GM18867 (cell line): ENCODE measurements around the gene CMTR2.
"Not testable (repeated sequence)": the region's sequence is repeated elsewhere in the genome, so short reads cannot be mapped to it uniquely, and the experiment has no call there.

Experiments
- ATAC-seq: cut with Tn5 transposase; IDR thresholded peaks from one replicate; pipeline ENCODE4 v1.9.1; 2021; ENCODE audit warnings: mild to moderate bottlenecking, moderate library complexity; ENCODE audit not compliant: unreplicated experiment

Gene CMTR2, protein sequence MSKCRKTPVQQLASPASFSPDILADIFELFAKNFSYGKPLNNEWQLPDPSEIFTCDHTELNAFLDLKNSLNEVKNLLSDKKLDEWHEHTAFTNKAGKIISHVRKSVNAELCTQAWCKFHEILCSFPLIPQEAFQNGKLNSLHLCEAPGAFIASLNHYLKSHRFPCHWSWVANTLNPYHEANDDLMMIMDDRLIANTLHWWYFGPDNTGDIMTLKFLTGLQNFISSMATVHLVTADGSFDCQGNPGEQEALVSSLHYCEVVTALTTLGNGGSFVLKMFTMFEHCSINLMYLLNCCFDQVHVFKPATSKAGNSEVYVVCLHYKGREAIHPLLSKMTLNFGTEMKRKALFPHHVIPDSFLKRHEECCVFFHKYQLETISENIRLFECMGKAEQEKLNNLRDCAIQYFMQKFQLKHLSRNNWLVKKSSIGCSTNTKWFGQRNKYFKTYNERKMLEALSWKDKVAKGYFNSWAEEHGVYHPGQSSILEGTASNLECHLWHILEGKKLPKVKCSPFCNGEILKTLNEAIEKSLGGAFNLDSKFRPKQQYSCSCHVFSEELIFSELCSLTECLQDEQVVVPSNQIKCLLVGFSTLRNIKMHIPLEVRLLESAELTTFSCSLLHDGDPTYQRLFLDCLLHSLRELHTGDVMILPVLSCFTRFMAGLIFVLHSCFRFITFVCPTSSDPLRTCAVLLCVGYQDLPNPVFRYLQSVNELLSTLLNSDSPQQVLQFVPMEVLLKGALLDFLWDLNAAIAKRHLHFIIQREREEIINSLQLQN

DNA sequence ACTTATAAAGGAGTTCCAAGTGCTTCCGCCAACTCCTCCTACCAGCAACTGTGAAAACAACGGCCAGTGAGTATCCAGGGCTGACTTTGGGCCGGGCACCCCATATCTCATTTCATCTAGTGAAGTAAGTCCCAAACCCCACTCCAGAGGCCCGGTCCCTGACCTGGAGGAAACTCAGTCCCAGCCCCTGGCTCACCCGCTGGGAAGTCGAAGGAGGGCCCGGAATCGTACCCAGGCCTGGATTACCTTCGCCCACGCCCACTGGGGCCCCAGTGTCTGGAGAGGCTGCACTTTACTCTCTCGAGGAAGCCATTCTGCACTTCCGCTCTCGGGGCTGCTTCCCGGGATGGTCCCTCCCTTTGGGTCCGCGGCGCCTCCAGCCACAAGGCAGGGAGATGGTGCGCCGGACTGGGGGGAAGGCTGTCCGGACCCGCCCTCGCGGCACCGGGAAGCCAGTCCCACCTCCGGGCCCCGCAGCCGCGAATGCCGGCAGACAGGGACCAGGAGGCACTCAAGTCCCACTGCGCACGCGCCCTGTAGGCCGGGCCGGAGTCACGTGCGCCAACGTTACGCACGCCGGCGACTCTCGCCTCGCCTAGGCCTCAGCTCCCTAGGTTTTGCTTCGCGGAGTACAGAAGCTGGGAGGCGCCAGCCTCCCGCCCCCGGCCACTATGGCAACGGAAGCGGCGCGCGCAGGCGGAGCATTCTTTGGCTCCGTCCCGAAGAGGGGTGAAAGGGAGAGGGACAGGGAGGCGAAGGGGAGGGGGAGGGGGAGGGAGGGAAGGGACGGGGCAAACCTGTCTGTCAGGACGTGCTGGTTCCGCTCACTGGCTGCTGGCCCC lies at the start of gene CMTR2:
Gene CMTR2, minus strand, starts transcription at position 513 of the 842 bp plus-strand sequence. CDS start 3,482 bp downstream, outside the sequence.
- peak; percentile 92 for ATAC-seq

GRCh38 chr16:71338632-71339031 lies 49.4 kb upstream of the CMTR2 start:
- ATAC-seq, result no peak

DNA sequence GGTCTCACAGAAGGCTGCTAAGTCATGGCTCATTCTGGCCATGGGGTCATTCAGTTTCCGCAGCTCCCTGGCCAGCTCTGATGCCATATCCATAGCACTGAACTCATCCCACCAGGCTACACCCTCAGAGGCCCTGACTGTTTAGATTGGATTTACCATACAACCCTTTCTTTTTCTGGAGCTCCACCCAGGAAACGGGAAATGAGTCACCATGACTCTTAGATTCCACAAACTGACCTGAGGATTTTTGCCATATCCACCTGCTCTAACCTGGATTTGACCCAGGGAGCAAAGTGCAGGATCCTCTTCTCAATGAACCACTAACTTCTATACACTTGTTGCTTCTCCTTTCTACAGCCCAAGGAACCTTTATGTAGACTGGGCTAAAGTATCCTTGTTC lies 49.0 kb upstream of the CMTR2 start:
- ATAC-seq, result no peak

DNA sequence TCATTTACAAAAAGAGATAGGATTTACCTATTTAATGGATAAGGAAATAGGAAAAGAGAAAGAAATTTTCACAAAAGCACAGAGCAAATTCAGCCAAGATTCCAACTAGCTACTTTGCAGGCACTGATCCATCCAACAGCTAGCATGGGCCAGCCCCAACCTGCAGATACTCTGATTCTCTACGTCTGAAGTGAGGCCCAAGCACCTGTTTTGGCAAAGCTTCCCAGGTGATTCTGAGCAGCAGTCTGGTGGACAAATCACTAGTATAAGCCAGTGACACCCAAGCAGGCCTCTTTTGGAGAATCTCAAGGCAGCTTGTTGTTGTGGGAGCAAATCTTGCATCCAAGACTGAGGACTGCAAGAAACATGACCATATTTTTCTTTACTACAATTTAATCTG lies 48.4 kb upstream of the CMTR2 start:
- no peak for ATAC-seq

DNA sequence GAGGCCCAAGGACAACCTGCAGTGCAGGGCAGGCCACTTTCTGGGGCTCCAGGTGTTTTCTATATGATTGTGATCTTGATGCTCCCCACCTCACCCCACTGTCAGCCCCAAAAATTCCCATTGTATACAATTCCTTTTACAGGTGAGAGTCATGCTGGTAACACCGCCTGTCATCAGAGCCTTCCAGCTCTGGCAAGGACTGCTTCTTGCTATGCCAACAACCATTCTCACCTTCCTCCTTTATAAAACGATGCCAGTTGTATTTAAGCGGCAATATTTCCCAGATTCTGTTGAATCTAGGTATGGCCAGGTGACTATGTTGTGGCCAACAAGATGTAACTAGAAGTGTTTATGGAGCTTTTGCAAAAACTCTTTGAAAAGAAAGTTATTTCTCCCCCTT lies 38.9 kb upstream of the CMTR2 start:
- ATAC-seq, result no peak

GRCh38 chr16:71327720-71328119 lies 38.5 kb upstream of the CMTR2 start:
- no peak for ATAC-seq

DNA sequence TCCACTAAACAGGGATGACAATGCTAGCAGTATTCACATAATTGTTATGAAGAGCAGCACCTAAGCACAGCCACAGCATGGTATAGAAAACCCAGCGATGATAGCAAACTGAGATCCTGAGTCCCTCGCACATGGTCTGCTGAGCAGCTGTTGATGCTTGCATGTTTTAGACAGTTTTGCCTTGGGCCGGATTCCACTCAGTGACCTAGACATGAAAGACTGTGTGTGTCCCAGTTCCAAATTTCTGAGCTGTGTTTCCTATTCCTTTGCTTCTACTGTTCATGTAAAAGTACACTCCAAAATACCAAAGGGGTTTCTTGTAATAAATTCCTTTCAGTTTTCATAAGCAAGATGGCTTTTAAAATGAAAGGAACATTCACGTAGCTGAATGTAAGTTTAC lies 30.8 kb upstream of the CMTR2 start:
- ATAC-seq, result no peak

DNA sequence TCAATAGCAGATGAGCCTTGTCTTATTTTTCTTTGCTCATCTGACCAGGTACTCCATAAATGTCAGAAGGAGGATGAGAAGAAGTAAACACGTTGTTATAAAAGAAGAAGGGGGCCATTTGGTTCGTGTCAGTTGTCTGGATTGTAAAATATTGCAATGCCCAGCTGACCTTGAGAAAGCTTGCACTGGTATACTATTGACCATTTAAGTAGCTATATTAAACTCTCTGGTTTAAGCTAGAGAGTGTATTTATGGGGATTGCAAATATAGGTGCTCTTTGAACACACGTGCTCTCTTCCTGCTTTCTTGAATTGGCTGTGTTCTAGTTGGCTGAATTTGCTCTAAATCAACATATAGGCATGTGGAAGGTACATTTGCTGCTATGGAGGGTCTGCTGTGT lies 26.1 kb upstream of the CMTR2 start:
- ATAC-seq, result no peak

DNA sequence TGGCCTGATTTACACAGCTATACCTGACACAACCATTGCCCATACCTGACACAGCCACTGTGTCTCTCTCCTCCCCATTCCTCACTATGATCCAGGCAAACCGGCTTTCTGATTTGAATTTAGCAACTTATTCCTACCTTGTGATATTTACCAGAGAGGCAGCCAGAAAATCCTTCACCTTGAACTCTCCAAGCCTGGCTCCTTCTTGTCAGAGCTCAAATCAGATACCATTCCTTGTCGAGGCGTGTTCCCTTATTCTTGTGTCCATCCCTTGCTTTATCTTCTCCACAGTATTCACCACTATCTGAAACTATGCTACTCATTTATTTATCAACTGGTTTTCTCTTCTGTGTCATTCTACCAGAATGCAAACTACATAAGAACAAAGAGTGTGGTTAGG lies 24.4 kb upstream of the CMTR2 start:
- not testable (repeated sequence) for ATAC-seq

DNA sequence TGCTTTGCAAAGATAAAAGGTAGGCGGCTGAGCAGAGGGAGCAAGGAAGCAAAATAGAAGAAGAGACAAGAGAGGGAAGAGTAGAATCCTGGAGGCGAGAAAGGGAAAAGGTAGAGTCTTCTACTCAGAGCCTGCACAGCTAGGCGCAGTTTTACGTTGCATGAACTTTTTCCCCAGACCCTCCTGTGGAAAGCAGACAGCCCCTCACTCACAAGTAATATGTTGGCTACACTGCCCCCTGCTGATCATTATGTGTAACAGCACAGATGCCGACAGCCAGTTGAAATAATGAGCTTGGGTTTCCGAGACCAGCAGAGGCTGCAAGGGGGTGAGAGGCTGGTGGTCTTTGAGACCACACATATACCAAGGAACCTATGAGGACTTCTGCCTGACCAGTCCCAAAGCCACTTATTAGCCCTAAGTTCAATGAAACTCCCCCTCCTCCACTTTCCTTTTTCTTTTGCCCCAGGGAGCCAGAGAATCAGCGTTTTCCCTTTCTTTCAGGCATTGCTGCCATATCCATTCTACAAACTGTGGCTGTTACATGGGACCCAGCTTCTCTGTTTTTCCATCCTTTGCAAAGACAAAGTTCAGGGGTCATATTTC lies 22.5 kb upstream of the CMTR2 start:
- ATAC-seq, result no peak

GRCh38 chr16:71303938-71304337 lies 14.7 kb upstream of the CMTR2 start:
- no peak for ATAC-seq

- ATAC-seq, result no peak
Measured at GRCh38 chr16:71297341-71297634, 8.1 kb upstream of the CMTR2 start.

GRCh38 chr16:71296584-71297340 lies 7.6 kb upstream of the CMTR2 start:
- no peak for ATAC-seq

- ATAC-seq, result no peak
Measured at GRCh38 chr16:71295950-71296349, 6.7 kb upstream of the CMTR2 start.

DNA sequence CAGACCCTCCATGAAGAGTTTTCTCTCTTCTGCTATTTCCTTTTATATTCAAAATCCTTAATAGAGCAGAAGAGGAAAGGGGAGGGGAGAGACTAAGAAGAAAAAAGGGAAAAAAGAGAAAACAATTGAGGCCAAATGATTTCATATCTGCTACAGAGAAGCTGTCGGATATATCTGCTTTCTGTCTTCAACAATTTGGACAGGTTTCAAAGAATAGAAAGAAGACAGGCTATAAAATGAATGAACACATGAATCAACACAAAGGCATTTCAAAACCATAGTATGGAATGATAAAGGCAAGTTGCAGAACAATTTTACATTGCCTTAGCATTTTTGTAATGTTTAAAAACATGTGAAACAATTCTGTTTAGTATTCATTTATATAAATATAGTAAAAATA lies 4.7 kb upstream of the CMTR2 start:
- ATAC-seq, result no peak

GRCh38 chr16:71292095-71292494 lies 2.9 kb upstream of the CMTR2 start:
- ATAC-seq, result not testable (repeated sequence)

- no peak for ATAC-seq
Measured at GRCh38 chr16:71289732-71290062, 495 bp upstream of the CMTR2 start.

- ATAC-seq, result no peak
Measured at GRCh38 chr16:71288570-71288889, 672 bp downstream of the CMTR2 start.

GRCh38 chr16:71287911-71288310 lies 1.3 kb downstream of the CMTR2 start:
- ATAC-seq, result no peak

- no peak for ATAC-seq
Measured at GRCh38 chr16:71287454-71287853, 1.7 kb downstream of the CMTR2 start.

DNA sequence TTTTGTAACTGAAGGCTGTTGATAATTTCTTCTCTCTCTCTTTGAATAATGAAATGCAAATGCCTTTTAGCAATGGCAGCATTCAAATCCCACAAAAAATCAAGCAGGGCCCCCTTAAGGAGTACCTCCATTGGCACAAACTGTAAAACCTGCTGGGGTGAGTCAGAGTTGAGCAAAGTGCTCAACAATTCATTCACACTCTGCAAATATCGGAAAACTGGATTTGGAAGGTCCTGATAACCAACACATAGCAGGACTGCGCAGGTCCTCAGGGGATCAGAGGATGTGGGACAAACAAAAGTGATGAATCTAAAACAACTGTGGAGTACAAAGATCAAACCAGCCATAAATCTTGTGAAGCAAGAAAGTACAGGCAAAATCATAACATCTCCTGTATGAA lies 5.6 kb downstream of the CMTR2 start:
- ATAC-seq, result no peak
